ENCODE measurements around the gene MTRF1. TPM values are rescaled to one million over a fixed set of nuclear protein-coding genes. Genes with fewer than 3 reads are reported as not detected.
"Not testable (repeated sequence)": the region's sequence is repeated elsewhere in the genome, so short reads cannot be mapped to it uniquely, and the experiment has no call there.

The MTRF1 gene
- total RNA-seq, 1 experiment from 2014 or later, result 10.1 TPM

GRCh38 chr13:41193469-41193868, 69.9 kb downstream of the MTRF1 start:
- Histone ChIP-seq H3K4me3 (ENCODE audit: insufficient read depth, low read depth, low read length) (no peak overlapping the region), H3K36me3 (replicated peaks; ENCODE audit: control insufficient read depth, insufficient read depth, low read length) (no peaks in the 10 kb centered on the region; the same call in 1 of the 2 replicates), H3K27me3 (ENCODE audit: control insufficient read depth, insufficient read depth, low read length) (no peaks in the 10 kb centered on the region)
- DNase-seq, result no peak

- Histone ChIP-seq H3K4me3 (ENCODE audit: insufficient read depth, low read depth, low read length) (no peak overlapping the region), H3K27me3 (ENCODE audit: control insufficient read depth, insufficient read depth, low read length) (no peaks in the 10 kb centered on the region), H3K36me3 (replicated peaks; ENCODE audit: control insufficient read depth, insufficient read depth, low read length) (no peaks in the 10 kb centered on the region; the same call in 1 of the 2 replicates)
- DNase-seq, result no peak
Measured at GRCh38 chr13:41188584-41188983, 74.8 kb downstream of the MTRF1 start.

- Histone ChIP-seq H3K27me3 (ENCODE audit: control insufficient read depth, insufficient read depth, low read length) (no peaks in the 10 kb centered on the region), H3K4me3 (ENCODE audit: insufficient read depth, low read depth, low read length) (no peak overlapping the region), H3K36me3 (replicated peaks; ENCODE audit: control insufficient read depth, insufficient read depth, low read length) (no peaks in the 10 kb centered on the region; the same call in 1 of the 2 replicates)
- no peak for DNase-seq
Measured at GRCh38 chr13:41186481-41186880, 76.9 kb downstream of the MTRF1 start.

DNA sequence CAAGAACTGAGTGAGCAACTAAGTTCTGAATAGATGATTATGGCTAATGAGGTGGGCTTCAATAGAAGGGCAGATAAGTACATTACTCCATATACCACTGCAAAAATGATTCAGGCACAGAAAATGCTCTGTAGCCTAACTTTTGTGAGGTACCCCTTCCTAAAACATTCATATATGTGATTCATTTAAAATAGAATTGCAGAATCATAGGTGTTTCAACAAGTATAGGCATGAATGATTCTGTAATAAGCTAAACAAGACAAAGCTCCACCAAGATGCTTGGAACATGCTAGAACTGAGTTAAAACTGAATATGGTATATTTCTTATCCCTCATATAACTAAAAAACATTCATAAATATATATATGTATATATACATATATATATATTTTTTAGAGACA, 81.1 kb downstream of the MTRF1 start:
- Histone ChIP-seq H3K27me3 (ENCODE audit: control insufficient read depth, insufficient read depth, low read length) (no peaks in the 10 kb centered on the region), H3K36me3 (replicated peaks; ENCODE audit: control insufficient read depth, insufficient read depth, low read length) (no peaks in the 10 kb centered on the region), H3K4me3 (ENCODE audit: insufficient read depth, low read depth, low read length) (no peak overlapping the region)
- no peak for DNase-seq

DNA sequence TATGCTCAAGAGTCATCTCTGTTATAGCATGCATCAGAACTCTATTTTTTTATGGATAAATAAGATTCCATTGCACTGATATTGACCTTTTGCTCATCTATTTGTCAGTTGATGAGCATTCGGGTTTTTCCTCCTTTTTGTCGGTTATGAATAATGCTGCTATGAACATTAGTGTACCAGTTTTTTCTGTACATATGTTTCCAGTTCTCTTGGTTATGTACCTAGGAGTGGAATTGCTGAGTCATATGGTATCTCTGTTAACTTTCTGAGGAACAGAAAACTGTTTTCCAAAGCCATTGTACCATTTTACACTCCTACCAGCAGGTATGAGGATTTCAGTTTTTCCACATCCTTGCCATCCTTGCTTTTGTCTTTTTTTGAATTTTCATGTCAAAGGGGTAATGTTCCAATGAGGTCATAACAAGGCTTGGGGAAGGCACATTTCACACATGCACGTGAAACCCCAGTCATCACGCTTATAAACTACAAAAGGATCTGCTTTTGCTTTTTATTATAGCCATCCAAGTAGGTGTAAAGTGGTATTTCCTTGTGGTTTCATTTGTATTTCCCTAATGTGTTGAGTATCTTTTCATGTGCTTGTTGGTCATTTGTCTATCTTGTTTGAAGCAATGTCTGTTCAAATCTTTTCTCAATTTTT, 83.7 kb downstream of the MTRF1 start:
- Histone ChIP-seq H3K4me3 (ENCODE audit: insufficient read depth, low read depth, low read length) (no peak overlapping the region), H3K27me3 (ENCODE audit: control insufficient read depth, insufficient read depth, low read length) (no peaks in the 10 kb centered on the region), H3K36me3 (replicated peaks; ENCODE audit: control insufficient read depth, insufficient read depth, low read length) (no peaks in the 10 kb centered on the region)
- no peak for DNase-seq

- H3K36me3 ChIP-seq (replicated peaks; ENCODE audit: control insufficient read depth, insufficient read depth, low read length), result no peaks in the 10 kb centered on the region
- H3K27me3 ChIP-seq (ENCODE audit: control insufficient read depth, insufficient read depth, low read length), result no peaks in the 10 kb centered on the region
- no peak overlapping the region for H3K4me3 ChIP-seq (ENCODE audit: insufficient read depth, low read depth, low read length)
- DNase-seq, result no peak
Measured at GRCh38 chr13:41178040-41178439, 85.3 kb downstream of the MTRF1 start.

DNA sequence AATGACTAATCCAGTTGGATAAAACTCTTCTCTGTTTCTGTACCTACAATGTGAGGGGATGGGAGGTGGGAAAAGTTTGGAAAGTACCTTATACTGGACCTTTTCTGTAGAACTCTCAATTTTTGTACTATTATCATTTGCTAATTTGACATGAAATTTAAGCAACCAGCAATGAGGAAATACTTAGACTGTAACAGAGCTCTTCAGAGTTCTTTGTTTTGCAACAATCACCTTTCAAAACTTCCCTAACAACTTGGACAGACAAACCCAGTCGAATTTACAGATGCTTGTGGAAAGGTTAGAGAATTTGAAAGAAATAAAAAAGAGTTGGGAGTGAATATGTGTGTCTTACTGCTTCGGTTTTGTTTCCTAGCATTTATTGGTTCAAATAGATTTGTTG, 85.8 kb downstream of the MTRF1 start:
- Histone ChIP-seq H3K27me3 (ENCODE audit: control insufficient read depth, insufficient read depth, low read length) (no peaks in the 10 kb centered on the region), H3K36me3 (replicated peaks; ENCODE audit: control insufficient read depth, insufficient read depth, low read length) (no peaks in the 10 kb centered on the region), H3K4me3 (ENCODE audit: insufficient read depth, low read depth, low read length) (no peak overlapping the region)
- DNase-seq, result no peak

GRCh38 chr13:41175576-41175975, 87.8 kb downstream of the MTRF1 start:
- H3K36me3 ChIP-seq (replicated peaks; ENCODE audit: control insufficient read depth, insufficient read depth, low read length); H3K4me3 ChIP-seq (ENCODE audit: insufficient read depth, low read depth, low read length); H3K27me3 ChIP-seq (ENCODE audit: control insufficient read depth, insufficient read depth, low read length); DNase-seq: not testable (repeated sequence)

Other genes starting within 250 kb of the MTRF1 start
- 18.6 and 19.1 TPM in 2 replicates for gene ELF1, start 244.3 kb downstream of the MTRF1 start, total RNA-seq (2014; rRNA removed; shearing (Covaris generic))
- 6.6 and 9.2 TPM in 2 replicates for gene WBP4, start 202.1 kb downstream of the MTRF1 start, total RNA-seq (2014; rRNA removed; shearing (Covaris generic))
- gene KBTBD6, start 130.8 kb downstream of the MTRF1 start, total RNA-seq (2014; rRNA removed; shearing (Covaris generic)), result 8.4 and 10.8 TPM in 2 replicates
- gene KBTBD7, start 69.0 kb downstream of the MTRF1 start, total RNA-seq (2014; rRNA removed; shearing (Covaris generic)), result 13.3 and 15.1 TPM in 2 replicates
- gene NAA16, start 47.7 kb upstream of the MTRF1 start, total RNA-seq (2014; rRNA removed; shearing (Covaris generic)), result 11.4 and 14.2 TPM in 2 replicates
- 1.0 TPM in 1 of 2 replicates, not detected in the other for gene RGCC, start 194.0 kb upstream of the MTRF1 start, total RNA-seq (2014; rRNA removed; shearing (Covaris generic))

Measured in H7 (cell line).